ENCODE data around the gene ISG20L2. TPM values are rescaled to one million over a fixed set of nuclear protein-coding genes. Genes with fewer than 3 reads are reported as not detected.

ISG20L2 gene
- total and polyA plus RNA-seq, 8 donors, result 18.3 to 45.9 (median 40.3) TPM

GRCh38 chr1:156733989-156734584 lies 5.5 kb upstream of the ISG20L2 start:
- no peak overlapping the region for H3K27ac ChIP-seq
- TF ChIP-seq, protein P1, sequence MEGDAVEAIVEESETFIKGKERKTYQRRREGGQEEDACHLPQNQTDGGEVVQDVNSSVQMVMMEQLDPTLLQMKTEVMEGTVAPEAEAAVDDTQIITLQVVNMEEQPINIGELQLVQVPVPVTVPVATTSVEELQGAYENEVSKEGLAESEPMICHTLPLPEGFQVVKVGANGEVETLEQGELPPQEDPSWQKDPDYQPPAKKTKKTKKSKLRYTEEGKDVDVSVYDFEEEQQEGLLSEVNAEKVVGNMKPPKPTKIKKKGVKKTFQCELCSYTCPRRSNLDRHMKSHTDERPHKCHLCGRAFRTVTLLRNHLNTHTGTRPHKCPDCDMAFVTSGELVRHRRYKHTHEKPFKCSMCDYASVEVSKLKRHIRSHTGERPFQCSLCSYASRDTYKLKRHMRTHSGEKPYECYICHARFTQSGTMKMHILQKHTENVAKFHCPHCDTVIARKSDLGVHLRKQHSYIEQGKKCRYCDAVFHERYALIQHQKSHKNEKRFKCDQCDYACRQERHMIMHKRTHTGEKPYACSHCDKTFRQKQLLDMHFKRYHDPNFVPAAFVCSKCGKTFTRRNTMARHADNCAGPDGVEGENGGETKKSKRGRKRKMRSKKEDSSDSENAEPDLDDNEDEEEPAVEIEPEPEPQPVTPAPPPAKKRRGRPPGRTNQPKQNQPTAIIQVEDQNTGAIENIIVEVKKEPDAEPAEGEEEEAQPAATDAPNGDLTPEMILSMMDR (IDR thresholded peaks at IDR 0.05), result no peak

DNA sequence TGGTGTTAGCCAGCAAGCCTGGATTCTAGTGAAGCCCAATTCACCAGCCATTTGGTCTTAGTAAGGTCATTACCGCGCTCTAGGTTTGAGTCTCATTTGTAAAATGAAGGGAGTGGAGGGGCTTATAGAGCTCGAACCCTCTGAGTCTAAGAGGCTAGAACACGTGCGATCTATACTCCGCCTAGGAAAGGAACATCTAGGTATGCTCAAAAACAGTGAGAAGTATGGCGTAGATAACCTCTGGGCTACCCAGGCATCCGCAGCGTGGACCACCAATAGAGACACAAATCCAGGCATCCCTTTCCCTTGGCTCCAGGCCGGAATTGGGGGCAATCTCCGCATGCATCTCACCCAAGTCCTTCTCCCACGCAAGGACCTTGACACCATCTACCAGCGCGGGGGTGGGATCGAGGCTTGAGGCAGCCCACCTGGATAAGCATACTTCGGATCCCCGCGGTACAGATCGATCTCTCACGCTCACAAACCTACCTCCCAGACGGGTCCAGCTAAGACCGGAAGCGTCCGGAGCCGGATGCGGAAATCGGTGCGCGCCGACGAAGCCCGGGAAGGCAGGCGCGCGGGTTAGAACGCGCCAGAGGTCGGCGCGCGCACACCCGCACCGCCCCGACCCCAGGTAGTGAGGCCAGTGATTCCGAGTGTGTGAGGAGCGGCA lies 504 bp downstream of the ISG20L2 start, which contains the start of gene METTL25B:
Gene METTL25B (plus strand): TSS at position 544 of the 673 bp plus-strand sequence. CDS start 636 bp downstream, outside the sequence.
- H3K4me1 ChIP-seq, result peaks cover 32 to 56% of the 10 kb centered on the region in 2 donors
- TF ChIP-seq, protein P1 (IDR thresholded peaks at IDR 0.05), result no peak
- H3K4me3 ChIP-seq, result peak within 1 kb of the TSS; percentile 53 to 64
- peak within 1 kb of the TSS; percentile 89 to 98 for H3K27ac ChIP-seq
- H3K36me3 ChIP-seq, result peaks cover 5 to 43% of the 10 kb centered on the region in 2 donors
- H3K9me3 ChIP-seq, result no peaks in the 10 kb centered on the region
- intact Hi-C loops (cut with DNase I), result no loop called here
- ATAC-seq (peak; percentile 84), DNase-seq (peak; percentile 74 to 94 (median 86))
- no peaks in the 10 kb centered on the region for H3K27me3 ChIP-seq

More at GRCh38 chr1:156733989-156734584, 5.5 kb upstream of the ISG20L2 start:
- Histone ChIP-seq H3K27me3 (no peaks in the 10 kb centered on the region), H3K36me3 (peaks cover 0 to 59% of the 10 kb centered on the region in 2 donors), H3K4me1 (peaks cover 5 to 12% of the 10 kb centered on the region in 2 donors), H3K9me3 (no peaks in the 10 kb centered on the region), H3K4me3 (no peak overlapping the region)
- no peak for DNase-seq
- intact Hi-C loops (cut with DNase I), result no loop called here
- ATAC-seq, result no peak

DNA sequence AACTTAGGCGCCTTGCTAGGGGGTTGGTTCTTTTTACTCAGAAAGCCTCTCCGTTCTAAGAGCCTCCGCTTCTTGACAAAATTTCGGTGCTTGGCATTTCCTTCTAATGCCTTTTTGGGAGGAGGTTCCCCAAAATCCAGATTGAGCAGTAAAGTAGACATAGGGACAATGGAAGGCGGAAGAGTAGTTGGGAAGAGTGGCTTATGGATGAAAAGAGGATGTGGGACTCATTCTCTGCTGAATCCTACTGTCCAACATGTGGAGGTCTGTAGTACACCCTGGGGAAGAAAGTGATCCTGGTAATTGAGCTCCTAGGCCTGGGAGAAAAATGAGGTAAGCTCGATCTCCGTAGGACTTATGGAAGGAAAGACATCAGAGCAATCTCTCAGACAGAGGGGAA lies 1.1 kb downstream of the ISG20L2 start:
- DNase-seq, result no peak
- Histone ChIP-seq H3K9me3 (no peaks in the 10 kb centered on the region), H3K27me3 (no peaks in the 10 kb centered on the region), H3K27ac (peak overlapping the region; percentile 89 to 98), H3K36me3 (peaks cover 5 to 43% of the 10 kb centered on the region in 2 donors), H3K4me1 (peaks cover 32 to 56% of the 10 kb centered on the region in 2 donors), H3K4me3 (peak overlapping the region; percentile 53 to 64)
- no peak for ATAC-seq
- TF ChIP-seq, protein P1 (IDR thresholded peaks at IDR 0.05), result no peak
- intact Hi-C loops (cut with DNase I), result no loop called here

DNA sequence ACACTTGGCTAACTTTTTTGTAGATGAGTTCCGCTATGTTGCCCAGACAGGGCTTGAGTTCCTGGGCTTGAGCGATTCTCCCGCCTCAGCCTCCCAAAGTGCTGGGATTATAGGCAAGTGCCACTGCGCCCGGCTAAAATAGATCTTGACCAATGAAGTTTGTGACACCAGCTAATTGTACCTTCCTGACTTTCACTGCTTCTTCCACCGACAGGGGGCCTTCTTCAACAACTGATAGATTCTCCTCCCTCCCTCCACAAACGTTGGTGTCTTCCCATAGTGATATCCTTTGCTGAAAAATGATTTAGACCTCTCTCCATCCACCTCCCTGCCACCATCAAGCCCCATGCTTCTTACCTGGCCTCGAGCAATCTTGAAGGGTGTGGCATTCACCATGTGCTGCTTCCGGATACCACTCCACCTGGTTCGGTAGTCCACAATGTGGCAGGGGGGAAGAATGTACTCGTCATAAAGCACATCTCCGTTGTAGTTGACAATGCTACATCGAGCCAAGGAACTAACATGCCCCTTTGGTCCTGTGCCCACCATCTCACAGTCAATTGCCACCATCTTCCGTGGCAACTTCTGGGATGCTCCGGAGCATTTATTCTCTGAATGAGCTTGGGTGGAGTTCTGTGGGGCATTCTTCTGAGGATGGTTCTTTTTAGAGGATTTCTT lies 1.9 kb downstream of the ISG20L2 start:
- Histone ChIP-seq H3K4me1 (peaks cover 32 to 56% of the 10 kb centered on the region in 2 donors), H3K4me3 (peak overlapping the region in 1 of 2 donors; percentile 64), H3K27me3 (no peaks in the 10 kb centered on the region), H3K27ac (no peak overlapping the region), H3K9me3 (no peaks in the 10 kb centered on the region), H3K36me3 (peaks cover 5 to 42% of the 10 kb centered on the region in 2 donors)
- ATAC-seq (peak; percentile 9), DNase-seq (peak in 1 of 4 donors; percentile 40)
- TF ChIP-seq, protein P1 (IDR thresholded peaks at IDR 0.05), result peak; percentile 18 to 33
- intact Hi-C loops (cut with DNase I), result no loop called here
